ENCODE results near the gene CCT6A.
"Not testable (repeated sequence)": the region's sequence is repeated elsewhere in the genome, so short reads cannot be mapped to it uniquely, and the experiment has no call there.

Gene CCT6A

DNA sequence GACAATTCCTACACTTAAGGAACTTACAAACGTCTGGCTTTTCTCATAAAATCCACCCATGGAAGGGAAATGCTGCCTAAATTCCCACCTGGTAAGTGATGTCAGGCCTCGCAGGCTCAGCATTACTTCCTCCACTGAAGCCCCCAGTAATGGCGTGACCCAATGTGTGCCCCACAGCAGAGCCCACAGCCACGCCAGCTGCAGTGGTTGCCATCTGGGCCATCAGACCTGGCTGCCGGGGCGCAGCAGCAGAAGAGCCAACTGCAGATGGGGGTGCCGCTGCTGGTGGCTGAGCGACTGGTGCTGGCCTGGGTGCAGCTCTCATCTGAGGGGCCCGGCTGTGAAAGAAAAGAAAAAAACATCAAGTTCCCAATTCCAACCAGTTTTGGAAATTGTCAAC lies 52.6 kb downstream of the CCT6A start:
- FAIRE-seq = not testable (repeated sequence)

DNA sequence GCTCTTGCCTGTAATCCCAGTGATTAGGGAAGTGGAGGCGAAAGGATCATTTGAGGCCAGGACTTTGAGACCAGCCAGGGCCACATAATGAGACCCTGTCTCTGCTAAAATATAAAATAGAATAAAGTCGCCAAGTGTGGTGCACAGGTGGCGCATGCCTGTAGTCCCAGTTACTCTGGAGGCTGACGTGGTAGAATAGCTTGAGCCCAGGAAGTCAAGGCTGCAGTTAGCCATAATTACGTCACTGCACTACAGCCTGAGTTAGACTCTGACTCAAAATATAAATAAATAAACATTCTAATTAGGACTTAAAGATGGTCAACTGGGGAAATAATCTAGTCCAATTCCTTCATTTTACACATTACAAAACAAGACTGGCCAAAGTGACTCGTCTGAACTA lies 53.9 kb downstream of the CCT6A start:
- peak; percentile 69 for FAIRE-seq

DNA sequence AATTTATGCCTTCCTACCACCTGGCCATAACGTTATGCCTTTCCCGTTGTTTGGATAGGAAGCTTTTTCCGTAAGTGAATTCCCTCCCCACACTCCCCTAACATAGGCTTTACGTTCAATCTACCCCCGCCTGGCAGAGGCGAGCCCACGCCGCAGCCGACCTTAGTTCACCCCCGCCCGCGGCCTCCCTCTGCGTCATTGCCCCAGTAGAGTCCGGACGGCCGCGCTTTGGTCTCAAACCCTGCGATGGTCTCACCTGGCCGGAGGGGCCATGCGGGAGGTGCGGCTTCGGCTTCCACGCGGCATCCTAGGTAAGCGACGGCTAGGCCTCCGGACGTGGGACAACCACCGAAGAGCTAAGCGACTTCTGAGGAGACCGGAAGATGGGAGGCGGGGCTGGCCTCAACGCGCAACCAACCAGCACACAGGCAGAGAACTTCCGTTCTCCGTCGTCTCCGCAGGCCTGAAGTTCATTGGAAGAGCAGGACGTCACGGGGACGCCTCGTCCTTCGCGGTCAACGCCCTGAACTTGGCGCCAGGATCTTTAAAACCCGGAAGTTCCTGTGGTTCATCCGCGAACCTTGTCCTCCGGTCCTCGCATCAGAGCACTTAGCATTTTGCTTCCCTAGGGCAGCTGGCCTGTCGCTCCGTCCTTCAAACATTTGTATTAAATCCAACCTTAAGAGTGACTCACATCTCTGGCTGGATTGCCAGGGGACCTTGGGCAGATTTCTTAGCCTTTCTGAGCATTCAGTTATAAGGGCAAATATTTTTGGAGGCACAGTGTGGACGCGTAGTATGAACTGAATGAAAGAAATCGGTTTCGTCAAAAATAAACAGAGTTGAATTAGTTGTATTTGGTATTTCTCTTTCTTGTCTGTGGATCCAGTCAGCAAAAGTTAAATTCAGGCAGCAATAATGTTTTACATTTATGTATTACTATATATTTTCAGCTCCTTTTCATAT lies 54.8 kb downstream of the CCT6A start, which contains the start of gene CHCHD2:
Gene CHCHD2, minus strand, starts transcription at position 369 of the 966 bp plus-strand sequence. Its CDS starts 63 bp downstream, at position 306.
- peak; percentile 98 for FAIRE-seq

- no peak for FAIRE-seq
Observed at GRCh38 chr7:56107954-56108258, 56.3 kb downstream of the CCT6A start.

- no peak for FAIRE-seq
Observed at GRCh38 chr7:56110611-56111010, 59.0 kb downstream of the CCT6A start.

DNA sequence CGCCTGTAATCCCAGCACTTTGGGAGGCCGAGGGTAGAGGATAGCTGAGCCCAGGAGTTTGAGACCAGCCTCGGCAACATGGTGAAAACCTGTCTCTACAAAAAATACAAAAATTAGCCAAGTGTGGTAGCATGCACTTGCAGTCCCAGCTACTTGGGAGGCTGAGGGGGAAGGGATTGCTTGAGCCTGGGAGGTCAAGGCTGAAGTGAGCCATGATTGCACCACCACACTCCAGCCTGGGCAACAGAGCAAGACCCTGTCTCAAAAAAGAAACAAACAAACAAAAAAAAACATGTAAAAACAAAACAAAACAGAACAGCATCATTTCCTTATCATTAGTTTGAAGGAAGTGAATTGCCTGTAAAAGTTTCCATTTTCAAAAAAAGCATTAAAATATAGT lies 60.7 kb downstream of the CCT6A start:
- FAIRE-seq = not testable (repeated sequence)
